Measurements from ENCODE around the gene RSPH1.

The RSPH1 gene

DNA sequence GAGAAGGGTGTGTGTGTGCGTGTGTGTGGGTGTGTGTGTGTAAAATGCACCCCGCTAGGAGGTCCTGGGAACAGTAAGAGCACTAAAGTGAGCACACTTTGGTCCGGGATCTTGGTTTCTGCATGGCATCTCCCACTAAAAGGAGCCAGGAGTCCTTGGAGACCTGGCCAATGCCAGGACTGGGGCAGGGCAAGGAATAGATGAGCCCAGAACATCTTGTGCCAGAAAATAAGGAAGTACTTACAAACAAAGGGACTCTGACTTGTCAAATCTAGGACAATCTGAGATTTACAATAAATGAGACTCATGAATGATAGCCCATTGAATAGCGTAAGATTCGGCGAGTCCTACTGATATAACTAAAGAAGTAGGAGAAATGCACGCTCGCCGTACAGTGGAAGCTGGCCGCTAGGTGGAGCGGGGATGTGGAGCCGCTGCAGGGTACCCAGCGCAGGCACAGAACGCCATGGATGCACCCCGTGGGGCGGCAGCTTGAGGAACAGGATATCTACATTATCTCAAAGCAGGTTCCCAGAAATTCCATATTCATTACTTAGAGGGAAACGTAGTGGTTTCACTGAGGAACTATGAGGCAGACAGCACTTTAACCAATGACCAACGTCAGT is 24.7 kb upstream of the RSPH1 start:
- no peak for TF ChIP-seq ZFP30 (CRISPR knock-in tag; IDR thresholded peaks at IDR 0.05)
- TF ChIP-seq, protein P1, sequence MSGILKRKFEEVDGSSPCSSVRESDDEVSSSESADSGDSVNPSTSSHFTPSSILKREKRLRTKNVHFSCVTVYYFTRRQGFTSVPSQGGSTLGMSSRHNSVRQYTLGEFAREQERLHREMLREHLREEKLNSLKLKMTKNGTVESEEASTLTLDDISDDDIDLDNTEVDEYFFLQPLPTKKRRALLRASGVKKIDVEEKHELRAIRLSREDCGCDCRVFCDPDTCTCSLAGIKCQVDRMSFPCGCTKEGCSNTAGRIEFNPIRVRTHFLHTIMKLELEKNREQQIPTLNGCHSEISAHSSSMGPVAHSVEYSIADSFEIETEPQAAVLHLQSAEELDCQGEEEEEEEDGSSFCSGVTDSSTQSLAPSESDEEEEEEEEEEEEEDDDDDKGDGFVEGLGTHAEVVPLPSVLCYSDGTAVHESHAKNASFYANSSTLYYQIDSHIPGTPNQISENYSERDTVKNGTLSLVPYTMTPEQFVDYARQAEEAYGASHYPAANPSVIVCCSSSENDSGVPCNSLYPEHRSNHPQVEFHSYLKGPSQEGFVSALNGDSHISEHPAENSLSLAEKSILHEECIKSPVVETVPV (CRISPR knock-in tag; IDR thresholded peaks at IDR 0.05): no peak
- no peak for TF ChIP-seq ZNF565 (CRISPR knock-in tag; conservative IDR thresholded peaks at IDR 0.05; ENCODE audit: low read depth)
- TF ChIP-seq TOX (CRISPR knock-in tag; IDR thresholded peaks at IDR 0.05; ENCODE audit: borderline replicate concordance): no peak
- ATAC-seq: no peak

DNA sequence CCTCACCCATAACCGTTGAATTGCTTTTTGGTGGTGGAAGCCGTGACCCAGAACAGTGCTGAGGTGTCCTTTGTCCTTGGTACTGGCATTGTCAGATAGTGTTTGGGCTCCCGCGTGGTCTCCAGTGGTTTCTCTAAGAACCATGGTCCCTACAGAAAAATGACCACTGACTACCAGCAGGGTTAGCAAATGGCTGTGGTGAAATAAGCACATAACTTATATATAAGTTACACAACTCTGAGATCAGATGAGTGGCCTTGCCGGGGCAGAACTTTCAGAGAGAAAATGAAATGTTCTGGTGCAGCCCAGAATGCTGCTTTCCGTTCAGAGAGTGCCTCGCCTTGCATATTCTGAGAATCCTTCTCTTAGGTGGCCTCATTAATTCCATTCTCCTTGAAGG is 22.6 kb upstream of the RSPH1 start:
- TF ChIP-seq OSR1 (CRISPR knock-in tag; IDR thresholded peaks at IDR 0.05) (no peak), TOX (CRISPR knock-in tag; IDR thresholded peaks at IDR 0.05; ENCODE audit: borderline replicate concordance) (no peak), ESRRG (CRISPR knock-in tag; IDR thresholded peaks at IDR 0.05) (no peak), ZNF565 (CRISPR knock-in tag; conservative IDR thresholded peaks at IDR 0.05; ENCODE audit: low read depth) (no peak), ZNF70 (CRISPR knock-in tag; IDR thresholded peaks at IDR 0.05) (no peak), CSDC2 (CRISPR knock-in tag; IDR thresholded peaks at IDR 0.05) (no peak), SNAI2 (CRISPR knock-in tag; IDR thresholded peaks at IDR 0.05) (no peak), BACH2 (CRISPR knock-in tag; IDR thresholded peaks at IDR 0.05; ENCODE audit: borderline replicate concordance) (no peak), ZNF8 (CRISPR knock-in tag; IDR thresholded peaks at IDR 0.05) (no peak), GLIS3 (CRISPR knock-in tag; IDR thresholded peaks at IDR 0.05) (no peak), ZFP30 (CRISPR knock-in tag; IDR thresholded peaks at IDR 0.05) (no peak), ISL1 (CRISPR knock-in tag; IDR thresholded peaks at IDR 0.05) (no peak), TCF4 (CRISPR knock-in tag; IDR thresholded peaks at IDR 0.05; ENCODE audit: borderline replicate concordance) (no peak), ZC3H10 (CRISPR knock-in tag; IDR thresholded peaks at IDR 0.05) (no peak), PPARA (CRISPR knock-in tag; IDR thresholded peaks at IDR 0.05; ENCODE audit: borderline replicate concordance) (no peak)
- TF ChIP-seq, protein P1 (CRISPR knock-in tag; IDR thresholded peaks at IDR 0.05): no peak
- TF ChIP-seq, protein P2, sequence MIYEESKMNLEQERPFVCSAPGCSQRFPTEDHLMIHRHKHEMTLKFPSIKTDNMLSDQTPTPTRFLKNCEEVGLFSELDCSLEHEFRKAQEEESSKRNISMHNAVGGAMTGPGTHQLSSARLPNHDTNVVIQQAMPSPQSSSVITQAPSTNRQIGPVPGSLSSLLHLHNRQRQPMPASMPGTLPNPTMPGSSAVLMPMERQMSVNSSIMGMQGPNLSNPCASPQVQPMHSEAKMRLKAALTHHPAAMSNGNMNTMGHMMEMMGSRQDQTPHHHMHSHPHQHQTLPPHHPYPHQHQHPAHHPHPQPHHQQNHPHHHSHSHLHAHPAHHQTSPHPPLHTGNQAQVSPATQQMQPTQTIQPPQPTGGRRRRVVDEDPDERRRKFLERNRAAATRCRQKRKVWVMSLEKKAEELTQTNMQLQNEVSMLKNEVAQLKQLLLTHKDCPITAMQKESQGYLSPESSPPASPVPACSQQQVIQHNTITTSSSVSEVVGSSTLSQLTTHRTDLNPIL (CRISPR knock-in tag; IDR thresholded peaks at IDR 0.05; ENCODE audit: low read depth): no peak
- TF ChIP-seq, protein P3, sequence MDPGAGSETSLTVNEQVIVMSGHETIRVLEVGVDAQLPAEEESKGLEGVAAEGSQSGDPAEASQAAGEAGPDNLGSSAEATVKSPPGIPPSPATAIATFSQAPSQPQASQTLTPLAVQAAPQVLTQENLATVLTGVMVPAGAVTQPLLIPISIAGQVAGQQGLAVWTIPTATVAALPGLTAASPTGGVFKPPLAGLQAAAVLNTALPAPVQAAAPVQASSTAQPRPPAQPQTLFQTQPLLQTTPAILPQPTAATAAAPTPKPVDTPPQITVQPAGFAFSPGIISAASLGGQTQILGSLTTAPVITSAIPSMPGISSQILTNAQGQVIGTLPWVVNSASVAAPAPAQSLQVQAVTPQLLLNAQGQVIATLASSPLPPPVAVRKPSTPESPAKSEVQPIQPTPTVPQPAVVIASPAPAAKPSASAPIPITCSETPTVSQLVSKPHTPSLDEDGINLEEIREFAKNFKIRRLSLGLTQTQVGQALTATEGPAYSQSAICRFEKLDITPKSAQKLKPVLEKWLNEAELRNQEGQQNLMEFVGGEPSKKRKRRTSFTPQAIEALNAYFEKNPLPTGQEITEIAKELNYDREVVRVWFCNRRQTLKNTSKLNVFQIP (CRISPR knock-in tag; IDR thresholded peaks at IDR 0.05; ENCODE audit: borderline replicate concordance, low read depth): no peak
- TF ChIP-seq, protein P4, sequence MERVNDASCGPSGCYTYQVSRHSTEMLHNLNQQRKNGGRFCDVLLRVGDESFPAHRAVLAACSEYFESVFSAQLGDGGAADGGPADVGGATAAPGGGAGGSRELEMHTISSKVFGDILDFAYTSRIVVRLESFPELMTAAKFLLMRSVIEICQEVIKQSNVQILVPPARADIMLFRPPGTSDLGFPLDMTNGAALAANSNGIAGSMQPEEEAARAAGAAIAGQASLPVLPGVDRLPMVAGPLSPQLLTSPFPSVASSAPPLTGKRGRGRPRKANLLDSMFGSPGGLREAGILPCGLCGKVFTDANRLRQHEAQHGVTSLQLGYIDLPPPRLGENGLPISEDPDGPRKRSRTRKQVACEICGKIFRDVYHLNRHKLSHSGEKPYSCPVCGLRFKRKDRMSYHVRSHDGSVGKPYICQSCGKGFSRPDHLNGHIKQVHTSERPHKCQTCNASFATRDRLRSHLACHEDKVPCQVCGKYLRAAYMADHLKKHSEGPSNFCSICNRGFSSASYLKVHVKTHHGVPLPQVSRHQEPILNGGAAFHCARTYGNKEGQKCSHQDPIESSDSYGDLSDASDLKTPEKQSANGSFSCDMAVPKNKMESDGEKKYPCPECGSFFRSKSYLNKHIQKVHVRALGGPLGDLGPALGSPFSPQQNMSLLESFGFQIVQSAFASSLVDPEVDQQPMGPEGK (CRISPR knock-in tag; IDR thresholded peaks at IDR 0.05; ENCODE audit: borderline replicate concordance): no peak
- TF ChIP-seq, protein P5, sequence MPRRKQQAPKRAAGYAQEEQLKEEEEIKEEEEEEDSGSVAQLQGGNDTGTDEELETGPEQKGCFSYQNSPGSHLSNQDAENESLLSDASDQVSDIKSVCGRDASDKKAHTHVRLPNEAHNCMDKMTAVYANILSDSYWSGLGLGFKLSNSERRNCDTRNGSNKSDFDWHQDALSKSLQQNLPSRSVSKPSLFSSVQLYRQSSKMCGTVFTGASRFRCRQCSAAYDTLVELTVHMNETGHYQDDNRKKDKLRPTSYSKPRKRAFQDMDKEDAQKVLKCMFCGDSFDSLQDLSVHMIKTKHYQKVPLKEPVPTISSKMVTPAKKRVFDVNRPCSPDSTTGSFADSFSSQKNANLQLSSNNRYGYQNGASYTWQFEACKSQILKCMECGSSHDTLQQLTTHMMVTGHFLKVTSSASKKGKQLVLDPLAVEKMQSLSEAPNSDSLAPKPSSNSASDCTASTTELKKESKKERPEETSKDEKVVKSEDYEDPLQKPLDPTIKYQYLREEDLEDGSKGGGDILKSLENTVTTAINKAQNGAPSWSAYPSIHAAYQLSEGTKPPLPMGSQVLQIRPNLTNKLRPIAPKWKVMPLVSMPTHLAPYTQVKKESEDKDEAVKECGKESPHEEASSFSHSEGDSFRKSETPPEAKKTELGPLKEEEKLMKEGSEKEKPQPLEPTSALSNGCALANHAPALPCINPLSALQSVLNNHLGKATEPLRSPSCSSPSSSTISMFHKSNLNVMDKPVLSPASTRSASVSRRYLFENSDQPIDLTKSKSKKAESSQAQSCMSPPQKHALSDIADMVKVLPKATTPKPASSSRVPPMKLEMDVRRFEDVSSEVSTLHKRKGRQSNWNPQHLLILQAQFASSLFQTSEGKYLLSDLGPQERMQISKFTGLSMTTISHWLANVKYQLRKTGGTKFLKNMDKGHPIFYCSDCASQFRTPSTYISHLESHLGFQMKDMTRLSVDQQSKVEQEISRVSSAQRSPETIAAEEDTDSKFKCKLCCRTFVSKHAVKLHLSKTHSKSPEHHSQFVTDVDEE (CRISPR knock-in tag; IDR thresholded peaks at IDR 0.05): no peak
- no peak for ATAC-seq
